OCI-LY3 (cell line): ENCODE data around the gene STK17A.

ENCODE experiments used
- CTCF ChIP-seq: fragments of 200-600, 300-600 bp; sonication (generic); IDR thresholded peaks from 2 replicates; pipeline ENCODE4 v1.5.1; 2014; ENCODE audit warnings: antibody characterized with exemption, low read length, low read depth
- EZH2phosphoT487 ChIP-seq: fragments of 200-600 bp; shearing (Covaris generic); IDR thresholded peaks from 2 replicates; pipeline ENCODE4 v1.6.1; 2018; ENCODE audit warnings: antibody characterized with exemption, mixed run types, low read depth

- TF ChIP-seq CTCF, result no peak
- TF ChIP-seq EZH2phosphoT487, result no peak
These were observed 45.5 kb downstream of the STK17A start for GRCh38 chr7:43628431-43628830.
